Measurements from ENCODE around the gene IGFLR1. TPM values are rescaled to one million over a fixed set of nuclear protein-coding genes. Genes with fewer than 3 reads are reported as not detected.

The IGFLR1 gene
- total and polyA plus RNA-seq, 8 donors, result 3.6 to 36.8 (median 9.4) TPM

GRCh38 chr19:35718345-35719041, 23.8 kb downstream of the IGFLR1 start:
- Histone ChIP-seq H3K4me3 (peak overlapping the region; percentile 93 to 99 (median 96)), H3K9me3 (no peaks in the 10 kb centered on the region), H3K4me1 (peaks cover 25 to 57% (median 46%) of the 10 kb centered on the region in 4 donors), H3K27me3 (no peaks in the 10 kb centered on the region), H3K27ac (peak overlapping the region; percentile 75 to 95 (median 87)), H3K36me3 (peaks cover 30 to 41% (median 40%) of the 10 kb centered on the region in 4 donors)
- peak; percentile 32 to 59 for DNase-seq
- intact Hi-C loops (cut with DNase I; ENCODE audit: low total_unique reads), result loop anchor here (10.0 kb wide), 1 partner anchor 174 kb away; the partner anchor contains the start of gene TMEM147
- 0 to 2% (median 1%) methylated on average over 23 to 42 of the region's 42 CpGs for WGBS, 5 donors
- TF ChIP-seq, protein P1, sequence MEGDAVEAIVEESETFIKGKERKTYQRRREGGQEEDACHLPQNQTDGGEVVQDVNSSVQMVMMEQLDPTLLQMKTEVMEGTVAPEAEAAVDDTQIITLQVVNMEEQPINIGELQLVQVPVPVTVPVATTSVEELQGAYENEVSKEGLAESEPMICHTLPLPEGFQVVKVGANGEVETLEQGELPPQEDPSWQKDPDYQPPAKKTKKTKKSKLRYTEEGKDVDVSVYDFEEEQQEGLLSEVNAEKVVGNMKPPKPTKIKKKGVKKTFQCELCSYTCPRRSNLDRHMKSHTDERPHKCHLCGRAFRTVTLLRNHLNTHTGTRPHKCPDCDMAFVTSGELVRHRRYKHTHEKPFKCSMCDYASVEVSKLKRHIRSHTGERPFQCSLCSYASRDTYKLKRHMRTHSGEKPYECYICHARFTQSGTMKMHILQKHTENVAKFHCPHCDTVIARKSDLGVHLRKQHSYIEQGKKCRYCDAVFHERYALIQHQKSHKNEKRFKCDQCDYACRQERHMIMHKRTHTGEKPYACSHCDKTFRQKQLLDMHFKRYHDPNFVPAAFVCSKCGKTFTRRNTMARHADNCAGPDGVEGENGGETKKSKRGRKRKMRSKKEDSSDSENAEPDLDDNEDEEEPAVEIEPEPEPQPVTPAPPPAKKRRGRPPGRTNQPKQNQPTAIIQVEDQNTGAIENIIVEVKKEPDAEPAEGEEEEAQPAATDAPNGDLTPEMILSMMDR (IDR thresholded peaks at IDR 0.05), result no peak

DNA sequence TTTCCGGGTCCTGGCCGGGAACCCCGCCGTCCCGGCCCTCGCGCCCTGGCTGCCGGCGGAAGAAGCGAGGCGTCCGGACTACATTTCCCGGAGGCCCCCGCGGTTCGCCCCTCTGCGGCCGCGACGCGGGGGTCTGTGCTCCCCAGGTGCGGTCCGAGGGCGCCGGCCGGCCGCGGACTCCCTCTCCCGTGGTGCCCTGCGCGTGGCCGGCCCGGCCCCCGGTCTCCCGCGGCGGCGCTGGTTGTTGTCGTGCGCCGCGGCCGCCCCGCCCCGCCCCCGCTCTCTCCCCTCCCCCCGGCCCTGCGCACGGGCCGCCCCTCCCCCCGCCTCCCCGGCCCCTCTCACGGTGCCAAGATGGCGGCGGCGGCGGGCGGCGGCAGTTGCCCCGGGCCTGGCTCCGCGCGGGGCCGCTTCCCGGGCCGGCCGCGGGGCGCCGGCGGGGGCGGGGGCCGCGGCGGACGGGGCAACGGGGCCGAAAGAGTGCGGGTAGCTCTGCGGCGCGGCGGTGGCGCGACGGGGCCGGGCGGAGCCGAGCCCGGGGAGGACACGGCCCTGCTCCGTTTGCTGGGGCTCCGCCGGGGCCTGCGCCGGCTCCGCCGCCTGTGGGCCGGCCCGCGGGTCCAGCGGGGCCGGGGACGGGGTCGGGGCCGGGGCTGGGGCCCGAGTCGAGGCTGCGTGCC, 24.4 kb downstream of the IGFLR1 start, which contains the start of gene KMT2B:
KMT2B (plus strand) TSS at position 339 of the 680 bp plus-strand sequence; CDS start at position 355, 16 bp downstream.
- Histone ChIP-seq H3K27me3 (no peaks in the 10 kb centered on the region), H3K36me3 (peaks cover 23 to 34% (median 33%) of the 10 kb centered on the region in 4 donors), H3K27ac (peak within 1 kb of the TSS; percentile 87 to 95 (median 94)), H3K4me1 (peaks cover 25 to 57% (median 46%) of the 10 kb centered on the region in 4 donors), H3K9me3 (no peaks in the 10 kb centered on the region), H3K4me3 (peak within 1 kb of the TSS; percentile 93 to 99 (median 96))
- 0 to 1% (median 1%) methylated on average over 1 to 100 of the region's 109 CpGs for WGBS, 5 donors
- intact Hi-C loops (cut with DNase I; ENCODE audit: low total_unique reads), result loop anchor here (10.0 kb wide), 1 partner anchor 173 kb away; the partner anchor contains the start of gene TMEM147
- no peak for TF ChIP-seq POLR2A (IDR thresholded peaks at IDR 0.05)
- no peak for TF ChIP-seq EP300 (IDR thresholded peaks at IDR 0.05)
- peak in 1 of 3 donors; percentile 0 for TF ChIP-seq POLR2AphosphoS5 (IDR thresholded peaks at IDR 0.05)
- TF ChIP-seq, protein P1 (IDR thresholded peaks at IDR 0.05), result no peak
- peak in 1 of 2 donors; percentile 96 for DNase-seq

GRCh38 chr19:35716801-35717664, 25.2 kb downstream of the IGFLR1 start:
- Histone ChIP-seq H3K27me3 (no peaks in the 10 kb centered on the region), H3K36me3 (peaks cover 15 to 26% (median 25%) of the 10 kb centered on the region in 4 donors), H3K4me3 (peak overlapping the region; percentile 93 to 98 (median 95)), H3K27ac (peak overlapping the region; percentile 84 to 95 (median 94)), H3K4me1 (peaks cover 25 to 54% (median 43%) of the 10 kb centered on the region in 4 donors), H3K9me3 (no peaks in the 10 kb centered on the region)
- intact Hi-C loops (cut with DNase I; ENCODE audit: low total_unique reads), result loop anchor here (10.0 kb wide), 1 partner anchor 172 kb away; the partner anchor contains the start of gene TMEM147
- TF ChIP-seq POLR2AphosphoS5 (IDR thresholded peaks at IDR 0.05), result peak in 2 of 3 donors; percentile 20 to 62
- TF ChIP-seq EP300 (IDR thresholded peaks at IDR 0.05), result no peak
- TF ChIP-seq, protein P1 (IDR thresholded peaks at IDR 0.05), result peak in 5 of 7 experiments; percentile 71 to 96 (median 85)
- WGBS, 5 donors, result 0 to 2% (median 0%) methylated on average over 8 to 77 of the region's 77 CpGs
- peak; percentile 87 to 99 for DNase-seq
